HUES6 (cell line): Measurements from ENCODE around the gene CEP152.

ENCODE experiments used
- H3K27ac ChIP-seq: 2 replicates; pipeline ENCODE4 v1.7.0; 2013; ENCODE audit warnings: low read depth, mild to moderate bottlenecking, low read length, inconsistent platforms
- H3K27me3 ChIP-seq: 2 replicates; pipeline ENCODE4 v1.6.1; 2013; ENCODE audit warnings: low read length; ENCODE audit not compliant: control insufficient read depth, insufficient read depth
- H3K36me3 ChIP-seq: 2 replicates; pipeline ENCODE4 v1.6.1; 2013; ENCODE audit warnings: low read length; ENCODE audit not compliant: control insufficient read depth, insufficient read depth
- H3K4me1 ChIP-seq: 2 replicates; pipeline ENCODE4 v1.6.1; 2013; ENCODE audit warnings: low read length; ENCODE audit not compliant: control insufficient read depth, insufficient read depth
- H3K4me3 ChIP-seq: 2 replicates; pipeline ENCODE4 v1.5.1; 2013; ENCODE audit warnings: low read depth, low read length
- H3K9ac ChIP-seq: one replicate; pipeline ENCODE4 v1.6.1; 2013; ENCODE audit warnings: mild to moderate bottlenecking, low read length
- H3K9me3 ChIP-seq: 2 replicates; pipeline ENCODE4 v1.6.1; 2013; ENCODE audit warnings: low read depth, low read length; ENCODE audit not compliant: control insufficient read depth, insufficient read depth

CEP152 gene

GRCh38 chr15:48775546-48775945 is 35.3 kb downstream of the CEP152 start:
- Histone ChIP-seq H3K27ac (no peak overlapping the region), H3K9ac (no peak overlapping the region), H3K36me3 (peaks cover 22% of the 10 kb centered on the region)

GRCh38 chr15:48774484-48774883 is 36.4 kb downstream of the CEP152 start:
- no peak overlapping the region for H3K9ac ChIP-seq
- H3K4me3 ChIP-seq: no peak overlapping the region
- no peaks in the 10 kb centered on the region for H3K27me3 ChIP-seq
- no peaks in the 10 kb centered on the region for H3K4me1 ChIP-seq
- no peak overlapping the region for H3K27ac ChIP-seq
- H3K9me3 ChIP-seq: no peaks in the 10 kb centered on the region
- peaks cover 15% of the 10 kb centered on the region for H3K36me3 ChIP-seq

More at GRCh38 chr15:48775546-48775945, 35.3 kb downstream of the CEP152 start:
- H3K4me1 ChIP-seq: no peaks in the 10 kb centered on the region
- H3K9me3 ChIP-seq: no peaks in the 10 kb centered on the region
- no peak overlapping the region for H3K4me3 ChIP-seq
- no peaks in the 10 kb centered on the region for H3K27me3 ChIP-seq

GRCh38 chr15:48766196-48766595 is 44.7 kb downstream of the CEP152 start:
- H3K9me3 ChIP-seq: no peaks in the 10 kb centered on the region
- no peak overlapping the region for H3K4me3 ChIP-seq
- peaks cover 40% of the 10 kb centered on the region for H3K36me3 ChIP-seq
- H3K4me1 ChIP-seq: no peaks in the 10 kb centered on the region
- H3K9ac ChIP-seq: no peak overlapping the region
- H3K27ac ChIP-seq: no peak overlapping the region
- no peaks in the 10 kb centered on the region for H3K27me3 ChIP-seq

GRCh38 chr15:48765022-48765421 is 45.8 kb downstream of the CEP152 start:
- H3K4me1 ChIP-seq: peaks cover 6% of the 10 kb centered on the region; the same call in 1 of the 2 replicates
- H3K9me3 ChIP-seq: no peaks in the 10 kb centered on the region
- peaks cover 42% of the 10 kb centered on the region for H3K36me3 ChIP-seq
- no peaks in the 10 kb centered on the region for H3K27me3 ChIP-seq
- H3K27ac ChIP-seq: no peak overlapping the region
- H3K4me3 ChIP-seq: no peak overlapping the region
- H3K9ac ChIP-seq: no peak overlapping the region

- H3K36me3 ChIP-seq: peaks cover 36% of the 10 kb centered on the region; the same call in 1 of the 2 replicates
- H3K27me3 ChIP-seq: no peaks in the 10 kb centered on the region
- no peaks in the 10 kb centered on the region for H3K9me3 ChIP-seq
- H3K9ac ChIP-seq: no peak overlapping the region
- H3K4me3 ChIP-seq: no peak overlapping the region
- H3K4me1 ChIP-seq: peaks cover 6% of the 10 kb centered on the region; the same call in 1 of the 2 replicates
- H3K27ac ChIP-seq: no peak overlapping the region
Measured at GRCh38 chr15:48761393-48762158, 49.3 kb downstream of the CEP152 start.

DNA sequence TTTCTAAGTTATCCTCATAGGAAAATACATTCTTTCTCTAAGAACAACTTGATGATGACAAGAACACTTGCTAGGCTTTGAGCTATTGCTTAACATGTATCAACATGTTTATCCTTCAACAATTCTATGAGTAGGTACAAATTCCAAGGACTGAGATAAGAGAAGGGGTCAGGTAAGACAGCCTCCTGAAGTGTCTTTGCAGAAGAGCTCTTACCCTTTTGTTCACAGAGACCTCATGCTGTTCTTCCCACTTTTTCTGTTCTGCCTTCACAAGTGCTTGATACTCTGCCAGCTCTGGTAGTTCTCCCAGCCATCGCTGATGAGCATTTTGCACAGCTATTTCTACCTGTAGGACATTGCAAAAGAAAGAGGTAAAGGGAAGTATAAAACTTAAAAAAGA is 50.9 kb downstream of the CEP152 start:
- H3K27me3 ChIP-seq: no peaks in the 10 kb centered on the region
- no peak overlapping the region for H3K9ac ChIP-seq
- H3K4me3 ChIP-seq: no peak overlapping the region

GRCh38 chr15:48757661-48758060 is 53.2 kb downstream of the CEP152 start:
- Histone ChIP-seq H3K27ac (no peak overlapping the region), H3K27me3 (no peaks in the 10 kb centered on the region), H3K9me3 (no peaks in the 10 kb centered on the region), H3K36me3 (peaks cover 28% of the 10 kb centered on the region), H3K4me3 (no peak overlapping the region), H3K4me1 (peaks cover 6% of the 10 kb centered on the region; the same call in 1 of the 2 replicates), H3K9ac (no peak overlapping the region)

More for the DNA sequence above, 50.9 kb downstream of the CEP152 start:
- Histone ChIP-seq H3K36me3 (peaks cover 37% of the 10 kb centered on the region; the same call in 1 of the 2 replicates), H3K9me3 (no peaks in the 10 kb centered on the region), H3K27ac (no peak overlapping the region), H3K4me1 (peaks cover 6% of the 10 kb centered on the region; the same call in 1 of the 2 replicates)

GRCh38 chr15:48754011-48754410 is 56.9 kb downstream of the CEP152 start:
- Histone ChIP-seq H3K9me3 (no peaks in the 10 kb centered on the region), H3K4me3 (no peak overlapping the region), H3K27me3 (no peaks in the 10 kb centered on the region), H3K4me1 (no peaks in the 10 kb centered on the region), H3K27ac (no peak overlapping the region), H3K36me3 (peaks cover 17% of the 10 kb centered on the region), H3K9ac (no peak overlapping the region)

- peaks cover 18% of the 10 kb centered on the region for H3K36me3 ChIP-seq
- no peaks in the 10 kb centered on the region for H3K9me3 ChIP-seq
Measured at GRCh38 chr15:48751595-48751994, 59.3 kb downstream of the CEP152 start.

GRCh38 chr15:48748535-48748934 is 62.3 kb downstream of the CEP152 start:
- peaks cover 17% of the 10 kb centered on the region for H3K36me3 ChIP-seq
- H3K9ac ChIP-seq: no peak overlapping the region
- H3K27me3 ChIP-seq: no peaks in the 10 kb centered on the region
- no peaks in the 10 kb centered on the region for H3K4me1 ChIP-seq
- no peak overlapping the region for H3K27ac ChIP-seq
- no peaks in the 10 kb centered on the region for H3K9me3 ChIP-seq
- no peak overlapping the region for H3K4me3 ChIP-seq

More at GRCh38 chr15:48751595-48751994, 59.3 kb downstream of the CEP152 start:
- Histone ChIP-seq H3K27ac (no peak overlapping the region), H3K4me3 (no peak overlapping the region), H3K9ac (no peak overlapping the region), H3K4me1 (no peaks in the 10 kb centered on the region), H3K27me3 (no peaks in the 10 kb centered on the region)

DNA sequence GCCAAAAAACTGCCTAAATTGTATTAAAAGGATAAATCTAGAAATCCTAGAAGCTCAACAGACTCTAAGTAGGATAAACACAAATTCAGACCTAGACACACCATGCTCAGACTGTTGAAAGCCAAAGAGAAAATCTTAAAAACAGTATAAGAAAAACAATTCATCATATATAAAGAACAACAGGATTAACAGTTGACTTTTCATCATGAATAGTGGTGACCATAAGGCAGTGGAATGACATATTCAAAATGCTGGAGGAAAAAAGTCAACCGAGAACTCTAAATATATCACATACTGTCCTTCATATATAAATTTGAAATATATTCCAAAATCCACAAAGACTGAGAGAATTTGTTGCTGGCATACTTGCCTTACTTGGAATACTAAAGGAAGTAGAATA is 77.3 kb downstream of the CEP152 start:
- no peak overlapping the region for H3K27ac ChIP-seq

More for the DNA sequence above, 77.3 kb downstream of the CEP152 start:
- Histone ChIP-seq H3K4me1 (no peaks in the 10 kb centered on the region), H3K27me3 (no peaks in the 10 kb centered on the region), H3K9me3 (peaks cover 5% of the 10 kb centered on the region; the same call in 1 of the 2 replicates), H3K9ac (no peak overlapping the region), H3K4me3 (no peak overlapping the region), H3K36me3 (peaks cover 20% of the 10 kb centered on the region)
